GM19397 (cell line): ENCODE measurements around the gene ADAMTS16.

ENCODE experiments used
- ATAC-seq: cut with Tn5 transposase; IDR thresholded peaks from one replicate; pipeline ENCODE4 v1.9.1; 2021; ENCODE audit warnings: mild to moderate bottlenecking, moderate library complexity; ENCODE audit not compliant: unreplicated experiment

ADAMTS16 gene

GRCh38 chr5:5141625-5142525 is 1.7 kb downstream of the ADAMTS16 start:
- no peak for ATAC-seq

- no peak for ATAC-seq
Observed at GRCh38 chr5:5144441-5144840, 4.3 kb downstream of the ADAMTS16 start.

GRCh38 chr5:5145651-5146529 is 5.8 kb downstream of the ADAMTS16 start:
- ATAC-seq, result no peak

- ATAC-seq, result no peak
Observed at GRCh38 chr5:5146530-5147160, 6.5 kb downstream of the ADAMTS16 start.

- ATAC-seq, result no peak
Observed at GRCh38 chr5:5149154-5149553, 9.0 kb downstream of the ADAMTS16 start.

GRCh38 chr5:5150667-5151066 is 10.5 kb downstream of the ADAMTS16 start:
- ATAC-seq, result no peak

- ATAC-seq, result no peak
Observed at GRCh38 chr5:5154733-5155132, 14.6 kb downstream of the ADAMTS16 start.

GRCh38 chr5:5155617-5156016 is 15.5 kb downstream of the ADAMTS16 start:
- no peak for ATAC-seq

- no peak for ATAC-seq
Observed at GRCh38 chr5:5156471-5157082, 16.4 kb downstream of the ADAMTS16 start.

- ATAC-seq, result no peak
Observed at GRCh38 chr5:5158472-5158895, 18.4 kb downstream of the ADAMTS16 start.

GRCh38 chr5:5159282-5160103 is 19.4 kb downstream of the ADAMTS16 start:
- no peak for ATAC-seq

- ATAC-seq, result no peak
Observed at GRCh38 chr5:5164163-5164562, 24.0 kb downstream of the ADAMTS16 start.

GRCh38 chr5:5165541-5166002 is 25.4 kb downstream of the ADAMTS16 start:
- no peak for ATAC-seq

- no peak for ATAC-seq
Observed at GRCh38 chr5:5169466-5169865, 29.3 kb downstream of the ADAMTS16 start.

GRCh38 chr5:5178136-5178535 is 38.0 kb downstream of the ADAMTS16 start:
- ATAC-seq, result no peak

GRCh38 chr5:5178580-5178979 is 38.5 kb downstream of the ADAMTS16 start:
- no peak for ATAC-seq

GRCh38 chr5:5179079-5179478 is 38.9 kb downstream of the ADAMTS16 start:
- ATAC-seq, result no peak

GRCh38 chr5:5179597-5179996 is 39.5 kb downstream of the ADAMTS16 start:
- ATAC-seq, result no peak

- no peak for ATAC-seq
Observed at GRCh38 chr5:5181650-5182324, 41.7 kb downstream of the ADAMTS16 start.
